DMS79 treated with DMSO at 0.1 percent for 48 hours (cell line): ENCODE data around the gene ZFYVE9.
"Not testable (repeated sequence)": the region's sequence is repeated elsewhere in the genome, so short reads cannot be mapped to it uniquely, and the experiment has no call there.

Experiments used
- DNase-seq: peaks from one replicate; lab custom pipeline; 2025; lab: John Stamatoyannopoulos, UW

ZFYVE9 gene

GRCh38 chr1:52368383-52369172 lies 226.7 kb downstream of the ZFYVE9 start:
- DNase-seq: peak; percentile 60

GRCh38 chr1:52369851-52370250 lies 228.0 kb downstream of the ZFYVE9 start:
- not testable (repeated sequence) for DNase-seq

GRCh38 chr1:52385376-52385775 lies 243.5 kb downstream of the ZFYVE9 start:
- DNase-seq: no peak

- no peak for DNase-seq
Observed at GRCh38 chr1:52386458-52386857, 244.6 kb downstream of the ZFYVE9 start.

DNA sequence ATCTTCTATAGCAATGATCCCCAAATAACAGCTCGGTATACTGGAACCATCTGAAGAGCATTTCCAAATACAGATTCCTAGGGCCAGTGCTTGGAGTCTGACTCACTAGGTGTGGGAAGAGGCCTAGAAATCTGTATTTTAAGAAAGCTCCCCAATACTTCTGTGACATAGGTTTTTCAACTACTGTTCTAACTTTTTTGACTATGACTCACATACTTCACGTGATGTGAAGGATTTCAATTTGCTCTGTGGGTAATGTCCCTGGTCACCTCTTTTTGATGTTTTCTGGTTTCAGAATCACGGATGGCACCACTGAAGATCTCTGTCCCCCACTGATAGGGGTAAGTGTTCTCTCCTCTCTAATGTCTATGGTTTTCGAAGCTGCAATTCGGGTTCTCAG lies 251.3 kb downstream of the ZFYVE9 start:
- DNase-seq: no peak
